Measurements from ENCODE around the gene RHCG. TPM values are rescaled to one million over a fixed set of nuclear protein-coding genes. Genes with fewer than 3 reads are reported as not detected.

Gene RHCG
- total RNA-seq, 2 donors from 2014 or later = not detected

DNA sequence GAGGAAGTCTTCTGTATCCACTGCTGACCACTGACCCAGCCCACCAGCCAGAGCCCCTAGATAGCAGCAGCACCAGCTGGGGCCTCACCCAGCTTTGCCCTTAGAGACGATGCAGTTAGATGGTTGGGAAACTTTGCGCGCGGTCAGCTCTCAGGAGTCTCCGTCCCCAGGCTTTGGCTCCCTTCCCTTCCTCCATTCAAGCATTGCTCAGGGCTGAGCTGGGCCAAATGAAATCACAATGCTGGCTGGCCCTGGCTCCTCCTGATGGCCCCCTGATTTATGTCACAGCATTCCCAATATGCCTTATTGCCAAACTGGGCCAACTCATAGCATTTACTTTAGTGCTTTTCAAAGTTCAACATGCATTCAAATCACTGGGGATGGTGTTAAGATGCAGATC is 34.6 kb upstream of the RHCG start:
- Histone ChIP-seq H3K27me3 (ENCODE audit: control insufficient read depth, insufficient read depth, low read length, poor library complexity, severe bottlenecking) (no peaks in the 10 kb centered on the region), H3K4me3 (ENCODE audit: low read length) (no peak overlapping the region), H3K9me3 (ENCODE audit: control insufficient read depth, low read length) (peaks cover 10% of the 10 kb centered on the region), H3K36me3 (ENCODE audit: control insufficient read depth, insufficient read depth, low read length) (no peaks in the 10 kb centered on the region), H3K27ac (ENCODE audit: low read depth, low read length) (no peak overlapping the region), H3K9ac (ENCODE audit: extremely low read depth, low read length, poor library complexity, severe bottlenecking) (no peak overlapping the region), H3K4me1 (ENCODE audit: control insufficient read depth, insufficient read depth, low read length) (no peaks in the 10 kb centered on the region)
- WGBS, 2 experiments (ENCODE audit: insufficient coverage in 1 of 2, insufficient read length in 1 of 2) = 90 to 91% methylated on average over 5 of the region's 5 CpGs
- Mint-ChIP-seq H3K36me3 (ENCODE audit: low read depth) (no peaks in the 10 kb centered on the region), H3K4me1 (peaks cover 7% of the 10 kb centered on the region), H3K4me3 (no peak overlapping the region), H3K9me3 (peaks cover 6% of the 10 kb centered on the region), H3K27ac (no peak overlapping the region), H3K27me3 (ENCODE audit: insufficient read depth) (peaks cover 11% of the 10 kb centered on the region)
- DNase-seq = no peak
- TF ChIP-seq, protein P1, sequence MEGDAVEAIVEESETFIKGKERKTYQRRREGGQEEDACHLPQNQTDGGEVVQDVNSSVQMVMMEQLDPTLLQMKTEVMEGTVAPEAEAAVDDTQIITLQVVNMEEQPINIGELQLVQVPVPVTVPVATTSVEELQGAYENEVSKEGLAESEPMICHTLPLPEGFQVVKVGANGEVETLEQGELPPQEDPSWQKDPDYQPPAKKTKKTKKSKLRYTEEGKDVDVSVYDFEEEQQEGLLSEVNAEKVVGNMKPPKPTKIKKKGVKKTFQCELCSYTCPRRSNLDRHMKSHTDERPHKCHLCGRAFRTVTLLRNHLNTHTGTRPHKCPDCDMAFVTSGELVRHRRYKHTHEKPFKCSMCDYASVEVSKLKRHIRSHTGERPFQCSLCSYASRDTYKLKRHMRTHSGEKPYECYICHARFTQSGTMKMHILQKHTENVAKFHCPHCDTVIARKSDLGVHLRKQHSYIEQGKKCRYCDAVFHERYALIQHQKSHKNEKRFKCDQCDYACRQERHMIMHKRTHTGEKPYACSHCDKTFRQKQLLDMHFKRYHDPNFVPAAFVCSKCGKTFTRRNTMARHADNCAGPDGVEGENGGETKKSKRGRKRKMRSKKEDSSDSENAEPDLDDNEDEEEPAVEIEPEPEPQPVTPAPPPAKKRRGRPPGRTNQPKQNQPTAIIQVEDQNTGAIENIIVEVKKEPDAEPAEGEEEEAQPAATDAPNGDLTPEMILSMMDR (conservative IDR thresholded peaks at IDR 0.05) = no peak

DNA sequence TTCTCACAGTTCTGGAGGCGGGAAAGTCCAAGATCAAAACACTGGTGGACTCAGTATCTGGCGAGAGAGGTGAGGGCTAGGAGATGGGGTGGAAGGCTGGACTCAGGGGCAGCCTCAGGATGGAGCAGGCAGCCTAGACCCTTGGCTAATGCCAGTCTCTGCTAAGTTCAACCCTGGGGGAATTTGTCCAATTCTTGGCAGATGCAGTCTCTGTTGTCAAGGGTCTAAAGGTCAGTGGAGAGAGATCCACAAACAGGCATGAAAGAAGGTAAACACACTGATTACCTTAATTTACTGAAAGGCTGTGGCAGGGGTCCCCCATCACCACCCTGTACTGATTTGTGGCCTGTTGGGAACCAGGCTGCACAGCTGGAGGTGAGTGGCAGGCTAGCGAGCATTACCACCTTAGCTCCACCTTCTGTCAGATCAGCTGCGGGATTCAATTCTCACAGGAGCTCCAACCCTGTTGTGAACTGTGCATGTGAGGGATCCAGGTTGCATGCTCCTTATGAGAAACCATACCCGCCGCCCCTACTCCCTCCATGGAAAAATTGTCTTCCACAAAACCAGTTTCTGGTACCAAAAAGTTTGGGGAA is 32.5 kb upstream of the RHCG start:
- peaks cover under 1% of the 10 kb centered on the region for H3K9me3 Mint-ChIP-seq
- TF ChIP-seq, protein P1 (conservative IDR thresholded peaks at IDR 0.05) = no peak
- WGBS, 2 experiments (ENCODE audit: insufficient coverage in 1 of 2, insufficient read length in 1 of 2) = 89 to 100% methylated on average over 1 to 6 of the region's 6 CpGs
- Histone ChIP-seq H3K9me3 (ENCODE audit: control insufficient read depth, low read length) (peaks cover 5% of the 10 kb centered on the region), H3K4me1 (ENCODE audit: control insufficient read depth, insufficient read depth, low read length) (no peaks in the 10 kb centered on the region), H3K4me3 (ENCODE audit: low read length) (no peak overlapping the region), H3K27me3 (ENCODE audit: control insufficient read depth, insufficient read depth, low read length, poor library complexity, severe bottlenecking) (peaks cover 1% of the 10 kb centered on the region), H3K36me3 (ENCODE audit: control insufficient read depth, insufficient read depth, low read length) (no peaks in the 10 kb centered on the region), H3K9ac (ENCODE audit: extremely low read depth, low read length, poor library complexity, severe bottlenecking) (no peak overlapping the region), H3K27ac (ENCODE audit: low read depth, low read length) (no peak overlapping the region)
- DNase-seq = no peak
- H3K27ac Mint-ChIP-seq = no peak overlapping the region
- peaks cover 8% of the 10 kb centered on the region for H3K4me1 Mint-ChIP-seq
- H3K36me3 Mint-ChIP-seq (ENCODE audit: low read depth) = no peaks in the 10 kb centered on the region
- peaks cover 4% of the 10 kb centered on the region for H3K27me3 Mint-ChIP-seq (ENCODE audit: insufficient read depth)
- H3K4me3 Mint-ChIP-seq = no peak overlapping the region

DNA sequence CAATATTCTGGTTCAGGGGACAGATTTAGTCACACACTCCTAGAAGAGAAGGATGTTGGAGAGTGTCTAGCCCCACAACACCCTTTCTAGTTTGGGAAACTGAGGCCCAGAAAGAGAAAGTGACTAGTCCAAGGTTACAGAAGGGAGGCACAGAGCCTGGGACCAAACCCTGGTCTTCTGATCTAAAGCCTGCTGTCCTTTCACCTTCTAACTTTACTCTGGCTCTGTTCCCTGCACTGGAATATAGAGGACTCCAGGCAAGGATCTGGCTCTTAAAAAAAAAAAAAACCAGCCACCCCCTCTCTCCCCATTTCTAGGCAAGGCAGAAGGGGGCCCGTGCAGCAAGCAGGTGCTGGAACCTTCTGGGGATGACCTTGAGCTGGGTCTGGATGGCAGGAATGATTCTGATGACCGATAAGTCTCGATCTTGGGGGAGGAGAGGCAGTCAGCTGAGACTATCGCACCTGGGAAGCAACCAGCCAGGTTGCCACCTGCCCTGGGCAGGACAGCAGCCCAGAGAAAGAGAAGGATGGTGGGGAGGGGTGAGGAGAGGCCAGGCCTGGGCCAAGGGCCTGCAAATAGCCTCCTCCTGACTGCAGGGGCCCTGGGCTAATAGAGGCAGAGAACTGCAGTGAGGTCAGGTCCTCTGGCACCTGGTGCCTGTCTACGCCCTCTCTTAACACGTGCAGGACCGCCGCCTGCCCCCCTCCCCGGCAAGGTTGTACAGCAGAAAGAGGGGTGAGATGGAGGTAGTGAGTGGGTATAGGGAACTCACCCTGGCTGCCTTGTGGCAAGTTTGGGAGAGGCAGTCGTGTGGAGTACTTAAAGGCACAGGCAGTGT is 30.4 kb upstream of the RHCG start:
- H3K4me3 ChIP-seq (ENCODE audit: low read length) = no peak overlapping the region
- H3K9ac ChIP-seq (ENCODE audit: extremely low read depth, low read length, poor library complexity, severe bottlenecking) = no peak overlapping the region
- no peaks in the 10 kb centered on the region for H3K9me3 Mint-ChIP-seq
- H3K36me3 Mint-ChIP-seq (ENCODE audit: low read depth) = no peaks in the 10 kb centered on the region
- TF ChIP-seq, protein P1 (conservative IDR thresholded peaks at IDR 0.05) = no peak
- H3K4me1 Mint-ChIP-seq = peaks cover 6% of the 10 kb centered on the region
- H3K27me3 Mint-ChIP-seq (ENCODE audit: insufficient read depth) = peaks cover 6% of the 10 kb centered on the region
- 87 to 89% methylated on average over 3 to 10 of the region's 10 CpGs for WGBS, 2 experiments (ENCODE audit: insufficient coverage in 1 of 2, insufficient read length in 1 of 2)
- no peaks in the 10 kb centered on the region for H3K4me1 ChIP-seq (ENCODE audit: control insufficient read depth, insufficient read depth, low read length)
- H3K4me3 Mint-ChIP-seq = no peak overlapping the region
- H3K27ac Mint-ChIP-seq = no peak overlapping the region
- H3K27ac ChIP-seq (ENCODE audit: low read depth, low read length) = no peak overlapping the region
- peaks cover 7% of the 10 kb centered on the region for H3K27me3 ChIP-seq (ENCODE audit: control insufficient read depth, insufficient read depth, low read length, poor library complexity, severe bottlenecking)
- no peaks in the 10 kb centered on the region for H3K36me3 ChIP-seq (ENCODE audit: control insufficient read depth, insufficient read depth, low read length)
- no peaks in the 10 kb centered on the region for H3K9me3 ChIP-seq (ENCODE audit: control insufficient read depth, low read length)
- DNase-seq = no peak

All from endodermal cell (in vitro differentiated cells).